GM18507 (cell line): ENCODE data around the gene ZCCHC7.
A peak's percentile ranks its signal among the peaks of the same experiment; 100 is the strongest.
"Not testable (repeated sequence)": the region's sequence is repeated elsewhere in the genome, so short reads cannot be mapped to it uniquely, and the experiment has no call there.

Experiments used
- DNase-seq: peaks from one replicate; pipeline ENCODE4 v3.0.0; 2011; ENCODE audit warnings: low read depth; ENCODE audit not compliant: insufficient read length; ENCODE audit errors: extremely low spot score
- FAIRE-seq: peaks from 2 replicates; lab custom pipeline; 2011; peaks lifted over from hg19 to GRCh38; lab: Jason Lieb, UNC

The ZCCHC7 gene

GRCh38 chr9:37283730-37284325 is 163.5 kb downstream of the ZCCHC7 start:
- peak; percentile 93 for FAIRE-seq
- no peak for DNase-seq

- FAIRE-seq (no peak), DNase-seq (no peak)
Observed at GRCh38 chr9:37284636-37285035, 164.3 kb downstream of the ZCCHC7 start.

GRCh38 chr9:37286530-37287175 is 166.3 kb downstream of the ZCCHC7 start:
- FAIRE-seq (no peak), DNase-seq (no peak)

- DNase-seq = no peak
- FAIRE-seq = peak; percentile 58
Observed at GRCh38 chr9:37287317-37287716, 166.9 kb downstream of the ZCCHC7 start.

- DNase-seq (no peak), FAIRE-seq (no peak)
Observed at GRCh38 chr9:37289631-37290030, 169.3 kb downstream of the ZCCHC7 start.

- FAIRE-seq (peak; percentile 50), DNase-seq (no peak)
Observed at GRCh38 chr9:37290366-37290939, 170.1 kb downstream of the ZCCHC7 start.

GRCh38 chr9:37290940-37291485 is 170.6 kb downstream of the ZCCHC7 start:
- FAIRE-seq (peak; percentile 80), DNase-seq (no peak)

- not testable (repeated sequence) for FAIRE-seq, DNase-seq
Observed at GRCh38 chr9:37291612-37292238, 171.4 kb downstream of the ZCCHC7 start.

- DNase-seq (no peak), FAIRE-seq (peak; percentile 44)
Observed at GRCh38 chr9:37292896-37293295, 172.5 kb downstream of the ZCCHC7 start.

GRCh38 chr9:37293664-37294524 is 173.5 kb downstream of the ZCCHC7 start:
- DNase-seq = no peak
- peak; percentile 91 for FAIRE-seq

GRCh38 chr9:37295178-37295577 is 174.8 kb downstream of the ZCCHC7 start:
- no peak for FAIRE-seq
- DNase-seq = no peak

- FAIRE-seq = peak; percentile 81
- DNase-seq = no peak
Observed at GRCh38 chr9:37295796-37296195, 175.4 kb downstream of the ZCCHC7 start.

- DNase-seq (no peak), FAIRE-seq (no peak)
Observed at GRCh38 chr9:37297592-37297991, 177.2 kb downstream of the ZCCHC7 start.

GRCh38 chr9:37300620-37301019 is 180.2 kb downstream of the ZCCHC7 start:
- no peak for DNase-seq
- peak; percentile 76 for FAIRE-seq

GRCh38 chr9:37301042-37301853 is 180.9 kb downstream of the ZCCHC7 start:
- FAIRE-seq (peak; percentile 66), DNase-seq (no peak)

GRCh38 chr9:37301854-37302172 is 181.4 kb downstream of the ZCCHC7 start:
- no peak for DNase-seq

GRCh38 chr9:37302277-37302676 is 181.9 kb downstream of the ZCCHC7 start:
- DNase-seq (peak; percentile 49), FAIRE-seq (peak; percentile 98)

More at GRCh38 chr9:37301854-37302172, 181.4 kb downstream of the ZCCHC7 start:
- no peak for FAIRE-seq

- not testable (repeated sequence) for FAIRE-seq
Observed at GRCh38 chr9:37303272-37303671, 182.9 kb downstream of the ZCCHC7 start.

GRCh38 chr9:37309136-37309535 is 188.8 kb downstream of the ZCCHC7 start:
- FAIRE-seq = peak; percentile 75
- no peak for DNase-seq

More at GRCh38 chr9:37303272-37303671, 182.9 kb downstream of the ZCCHC7 start:
- not testable (repeated sequence) for DNase-seq
